Fibroblast of the aortic adventitia (primary cell): Measurements from ENCODE around the gene SLC35E1. TPM values are rescaled to one million over a fixed set of nuclear protein-coding genes. Genes with fewer than 3 reads are reported as not detected.

ENCODE experiments used
- DNase-seq: peaks from one replicate; pipeline ENCODE4 v3.0.0-alpha.2; 2010; ENCODE audit warnings: low read depth
- H3K4me3 ChIP-seq: 2 replicates; pipeline ENCODE4 v1.5.1; 2011; ENCODE audit warnings: low read depth, mild to moderate bottlenecking, control low read depth, low read length, moderate library complexity
- total RNA-seq: library from RNA; depleted of rRNA; stranded (reverse); fragments of >200 nt; gene quantifications from 2 replicates; pipeline ENCODE4 v1.2.3, GENCODE V29; 2012; ENCODE audit warnings: low replicate concordance
- TF ChIP-seq, protein P1 (sequence below): IDR thresholded peaks from 2 replicates; pipeline ENCODE4 v1.5.1; 2011; ENCODE audit warnings: mild to moderate bottlenecking, low read length, control low read depth, inconsistent platforms; ENCODE audit not compliant: insufficient read depth

The SLC35E1 gene
- total RNA-seq, 1 donor: 30.4 TPM

DNA sequence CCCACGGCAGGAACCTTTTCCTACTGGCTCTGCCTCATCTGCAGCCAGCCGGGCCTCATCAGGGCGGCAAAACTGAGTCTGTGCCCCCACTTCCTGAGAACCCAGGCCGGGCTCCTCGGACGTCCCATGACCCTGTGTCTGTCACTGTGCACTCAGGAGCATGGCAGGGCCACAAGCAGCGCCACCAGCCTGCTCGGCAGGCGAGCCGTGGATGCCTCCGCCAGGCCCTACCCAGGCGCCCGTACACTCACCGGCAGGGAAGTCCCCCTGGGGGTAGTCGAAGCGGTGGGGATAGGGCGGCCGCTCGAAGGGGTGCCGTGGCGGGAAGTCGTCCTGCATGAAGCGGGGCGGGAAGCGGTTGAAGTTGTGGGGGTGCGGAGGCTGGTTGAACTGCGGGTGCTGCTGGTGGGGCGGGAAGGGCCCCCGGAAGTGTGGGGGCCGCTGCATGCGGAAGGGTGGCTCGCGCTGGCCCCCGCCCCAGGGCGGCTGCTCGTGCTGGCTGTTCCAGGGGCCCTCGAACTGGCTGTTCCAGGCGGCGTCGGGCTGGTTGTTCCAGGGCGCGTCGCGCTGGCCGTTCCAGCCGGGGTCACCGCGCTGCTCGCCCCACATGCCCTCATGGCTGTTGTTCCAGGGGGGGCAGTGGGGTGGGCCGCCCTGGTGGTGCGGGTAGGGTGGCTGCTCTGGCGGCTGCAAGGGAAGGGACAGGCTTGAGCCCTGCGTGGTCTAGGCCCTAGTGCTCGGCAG, 47.1 kb downstream of the SLC35E1 start:
- TF ChIP-seq, protein P1, sequence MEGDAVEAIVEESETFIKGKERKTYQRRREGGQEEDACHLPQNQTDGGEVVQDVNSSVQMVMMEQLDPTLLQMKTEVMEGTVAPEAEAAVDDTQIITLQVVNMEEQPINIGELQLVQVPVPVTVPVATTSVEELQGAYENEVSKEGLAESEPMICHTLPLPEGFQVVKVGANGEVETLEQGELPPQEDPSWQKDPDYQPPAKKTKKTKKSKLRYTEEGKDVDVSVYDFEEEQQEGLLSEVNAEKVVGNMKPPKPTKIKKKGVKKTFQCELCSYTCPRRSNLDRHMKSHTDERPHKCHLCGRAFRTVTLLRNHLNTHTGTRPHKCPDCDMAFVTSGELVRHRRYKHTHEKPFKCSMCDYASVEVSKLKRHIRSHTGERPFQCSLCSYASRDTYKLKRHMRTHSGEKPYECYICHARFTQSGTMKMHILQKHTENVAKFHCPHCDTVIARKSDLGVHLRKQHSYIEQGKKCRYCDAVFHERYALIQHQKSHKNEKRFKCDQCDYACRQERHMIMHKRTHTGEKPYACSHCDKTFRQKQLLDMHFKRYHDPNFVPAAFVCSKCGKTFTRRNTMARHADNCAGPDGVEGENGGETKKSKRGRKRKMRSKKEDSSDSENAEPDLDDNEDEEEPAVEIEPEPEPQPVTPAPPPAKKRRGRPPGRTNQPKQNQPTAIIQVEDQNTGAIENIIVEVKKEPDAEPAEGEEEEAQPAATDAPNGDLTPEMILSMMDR: no peak
- no peak for DNase-seq
- H3K4me3 ChIP-seq: no peak overlapping the region

DNA sequence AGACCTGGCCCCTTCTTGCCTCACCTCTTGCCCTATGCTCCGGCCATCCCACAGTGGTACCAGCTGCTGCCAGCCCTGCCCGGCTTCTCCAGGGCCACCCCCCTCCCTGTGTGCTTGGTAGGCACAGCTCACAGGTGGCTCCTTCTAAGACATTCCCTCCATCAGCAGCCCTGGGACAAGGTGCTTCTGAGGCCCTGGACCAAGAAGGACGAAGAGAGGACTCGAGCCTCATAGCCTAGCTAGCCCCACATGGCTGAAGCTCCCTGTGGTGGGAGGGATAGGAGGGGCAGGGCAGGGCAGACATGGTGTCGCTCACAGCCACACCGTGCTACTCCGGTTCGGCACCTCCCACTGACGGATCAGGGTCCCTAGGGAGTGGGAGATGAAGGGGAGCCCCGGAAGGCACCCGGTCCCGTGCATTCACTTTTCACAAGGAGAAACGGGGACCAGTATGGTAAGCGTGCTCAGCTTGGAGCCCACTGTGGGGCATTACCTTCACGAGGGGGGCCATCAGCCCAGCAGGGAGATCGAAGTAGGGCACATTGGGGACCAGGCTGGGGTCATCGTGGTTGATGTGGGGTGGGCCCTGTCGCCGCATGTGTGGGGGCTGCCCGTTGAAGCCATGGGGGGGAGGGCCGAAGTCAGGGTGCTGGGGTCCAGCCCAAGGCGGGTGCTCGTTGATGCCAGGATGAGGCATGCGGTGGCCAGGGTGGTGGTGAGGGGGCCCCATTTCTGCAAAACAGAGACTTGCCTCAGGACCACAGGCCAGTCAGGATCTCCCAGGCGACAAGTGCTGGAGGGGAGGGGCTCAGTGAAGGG, 49.4 kb downstream of the SLC35E1 start:
- H3K4me3 ChIP-seq: no peak overlapping the region
- TF ChIP-seq, protein P1: no peak
- DNase-seq: no peak

DNA sequence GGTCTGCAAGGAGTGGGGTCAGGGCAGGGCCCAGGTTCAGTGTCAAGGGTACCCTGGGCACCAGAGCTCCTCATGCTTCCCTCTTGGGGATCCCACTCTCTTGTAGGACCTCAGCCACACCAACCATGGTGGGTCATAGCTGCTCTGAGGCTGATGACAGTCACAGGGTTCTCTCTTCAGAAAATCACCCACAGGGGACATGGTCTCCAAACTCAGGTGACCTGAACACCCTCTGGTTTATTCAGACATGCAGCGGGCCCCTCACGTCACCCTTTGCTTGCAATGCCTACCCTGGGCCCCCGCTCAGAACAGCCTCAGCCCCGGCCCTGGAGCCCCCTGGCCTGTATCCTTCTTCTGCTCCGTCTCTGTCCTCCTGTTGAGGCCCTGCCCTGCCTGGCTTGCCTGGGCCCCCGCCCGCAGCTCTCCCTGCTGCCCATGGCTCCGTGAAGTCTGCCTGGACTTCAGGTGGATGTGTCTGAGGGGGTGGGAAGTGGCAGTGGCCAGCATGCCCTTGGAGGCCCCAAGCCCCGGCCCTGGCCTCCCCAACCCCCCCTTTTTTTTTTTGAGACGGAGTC, 50.4 kb downstream of the SLC35E1 start:
- TF ChIP-seq, protein P1: no peak

DNA sequence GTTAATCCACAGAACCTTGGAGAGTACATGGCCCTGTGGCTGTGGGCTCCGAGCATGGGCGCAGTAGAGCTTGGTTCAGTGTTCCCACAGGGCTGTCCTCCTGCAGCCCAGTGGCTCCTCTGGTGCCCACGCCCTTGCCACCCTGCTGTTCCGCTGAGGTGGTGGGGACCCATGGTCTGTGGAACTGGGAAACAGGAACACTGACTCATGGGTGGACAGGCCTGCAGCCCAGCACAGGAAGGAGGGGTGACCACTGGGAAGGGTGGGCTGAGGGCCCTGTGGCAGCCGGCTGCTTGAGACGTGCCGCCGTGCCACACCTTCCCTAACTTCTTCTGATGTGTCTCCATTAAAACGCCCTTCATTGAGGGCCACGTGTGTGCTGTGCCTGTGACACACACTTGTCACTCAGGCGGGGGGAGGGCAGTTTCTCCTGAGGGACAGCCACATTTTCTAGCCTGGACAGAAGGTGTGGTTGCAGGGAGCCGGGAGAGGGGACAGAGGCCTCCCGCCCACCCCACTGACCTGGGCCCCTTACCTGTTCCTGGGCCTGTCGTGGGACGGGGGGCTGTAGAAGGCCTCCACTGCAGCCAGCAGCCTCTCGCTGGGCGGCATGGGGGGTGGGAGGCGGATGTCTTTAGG, 51.1 kb downstream of the SLC35E1 start:
- no peak for DNase-seq
- TF ChIP-seq, protein P1: no peak
- H3K4me3 ChIP-seq: no peak overlapping the region

More for the DNA sequence above, 50.4 kb downstream of the SLC35E1 start:
- no peak for DNase-seq
- H3K4me3 ChIP-seq: no peak overlapping the region

DNA sequence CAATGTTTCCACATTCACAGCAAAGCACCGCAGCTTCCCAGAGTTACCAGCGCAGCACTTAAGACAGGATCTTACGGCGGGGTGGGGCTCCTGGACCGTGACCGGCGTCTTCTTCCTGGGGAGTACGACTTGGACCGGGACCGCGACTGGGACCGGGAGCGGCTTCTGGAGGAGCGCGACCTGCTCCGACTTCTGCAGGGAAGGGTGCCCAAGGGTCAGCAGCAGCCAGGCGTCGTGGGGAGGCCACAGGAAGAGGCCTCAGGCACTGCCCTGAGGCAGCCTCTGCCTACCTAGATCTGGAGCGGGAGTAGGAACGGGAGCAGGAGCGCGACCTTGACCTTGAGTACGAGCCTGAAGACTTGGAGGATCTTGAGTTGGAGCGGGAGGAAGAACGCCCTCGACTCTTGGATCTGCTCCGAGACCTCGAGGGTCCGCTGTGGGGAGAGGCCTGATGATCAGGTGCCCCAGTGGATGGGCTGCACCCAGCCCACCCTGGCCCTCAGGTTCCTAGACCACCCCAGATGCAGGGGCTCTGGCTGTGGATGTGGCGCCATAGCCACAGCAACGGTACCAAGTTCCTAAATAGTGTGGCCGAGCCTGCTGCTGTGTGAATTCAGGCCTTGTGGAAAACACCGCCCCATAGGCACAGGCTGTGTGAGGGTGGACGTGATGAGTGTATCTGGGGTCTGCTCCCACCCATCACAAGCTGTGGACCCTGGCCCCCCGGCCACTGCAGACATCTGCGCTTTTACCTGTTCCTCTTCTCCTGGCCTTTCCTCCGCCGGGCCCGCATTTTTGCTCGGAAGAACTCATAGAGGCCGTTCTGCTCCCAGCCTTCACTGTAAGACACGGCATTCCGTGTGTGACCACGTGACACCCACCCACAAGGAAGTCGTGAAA, 51.9 kb downstream of the SLC35E1 start:
- TF ChIP-seq, protein P1: no peak
- no peak for DNase-seq
- no peak overlapping the region for H3K4me3 ChIP-seq
